BE2C (cell line): ENCODE data around the gene TMEM38A.

Source experiments
- DNase-seq: peaks from one replicate; pipeline ENCODE4 v3.0.0-alpha.2; 2020
- H3K27me3 ChIP-seq: fragments of 250-450 bp; sonication (Bioruptor Pico); 2 replicates; pipeline ENCODE4 v1.5.1; 2020; ENCODE audit warnings: mild to moderate bottlenecking
- H3K36me3 ChIP-seq: fragments of 250-450 bp; sonication (Bioruptor Pico); 2 replicates; pipeline ENCODE4 v1.5.1; 2020; ENCODE audit warnings: mild to moderate bottlenecking
- H3K4me1 ChIP-seq: fragments of 250-450 bp; sonication (Bioruptor Pico); 2 replicates; pipeline ENCODE4 v1.5.1; 2020
- H3K4me3 ChIP-seq: 2 replicates; pipeline ENCODE4 v1.5.1; 2011; ENCODE audit warnings: low read depth, low read length
- H3K9me3 ChIP-seq: fragments of 250-450 bp; sonication (Bioruptor Pico); 2 replicates; pipeline ENCODE4 v1.5.1; 2020
- TF ChIP-seq, protein P1 (sequence below): IDR thresholded peaks from 2 replicates; pipeline ENCODE4 v1.5.1; 2012; ENCODE audit warnings: mild to moderate bottlenecking, low read depth, low read length

TMEM38A gene

DNA sequence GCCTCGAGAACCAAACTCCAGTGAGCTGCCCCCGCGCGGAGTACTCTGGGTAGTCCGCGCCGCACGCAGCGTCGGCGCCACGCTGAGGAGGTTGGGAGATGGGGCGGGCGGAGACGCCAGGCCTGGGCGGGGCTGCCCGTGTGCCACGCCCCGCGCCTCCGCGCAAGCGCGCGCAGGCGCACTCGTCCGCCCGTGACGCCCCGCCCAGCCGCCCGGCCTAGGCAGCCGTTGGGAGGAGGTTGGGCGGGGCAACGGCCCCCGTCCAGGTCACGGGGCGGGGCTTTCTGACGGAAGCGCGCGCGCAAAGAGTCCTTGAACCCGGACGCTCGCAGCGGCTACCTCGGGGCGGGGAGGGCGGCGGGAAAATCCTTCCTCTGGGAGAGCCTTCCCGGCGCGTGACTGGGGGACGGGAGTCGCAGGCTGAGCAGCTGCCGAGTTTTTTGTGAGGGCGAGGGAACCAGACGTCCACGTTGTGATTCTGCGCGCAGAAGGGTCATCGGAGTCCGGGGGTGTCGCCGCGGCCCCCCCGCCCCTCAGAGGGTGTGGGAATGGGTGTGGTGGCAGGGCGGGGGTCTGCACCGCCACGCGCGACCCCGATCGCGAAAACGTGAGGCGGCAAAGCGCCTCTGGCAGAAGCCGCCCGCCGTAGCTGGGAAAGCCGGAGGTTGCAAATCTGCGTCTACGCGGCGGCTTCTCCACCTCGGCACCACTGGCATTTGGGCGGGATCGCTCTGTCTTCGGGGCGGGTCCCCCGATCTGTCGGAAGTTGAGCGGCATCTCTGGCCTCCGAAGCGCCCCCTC, 32.6 kb upstream of the TMEM38A start, which contains the start of gene MED26:
TSS of gene MED26 (minus strand) at position 22 of the 801 bp plus-strand sequence. CDS start 261 bp downstream, outside the sequence.
- peak within 1 kb of the TSS; percentile 96 for H3K4me3 ChIP-seq
- TF ChIP-seq, protein P1, sequence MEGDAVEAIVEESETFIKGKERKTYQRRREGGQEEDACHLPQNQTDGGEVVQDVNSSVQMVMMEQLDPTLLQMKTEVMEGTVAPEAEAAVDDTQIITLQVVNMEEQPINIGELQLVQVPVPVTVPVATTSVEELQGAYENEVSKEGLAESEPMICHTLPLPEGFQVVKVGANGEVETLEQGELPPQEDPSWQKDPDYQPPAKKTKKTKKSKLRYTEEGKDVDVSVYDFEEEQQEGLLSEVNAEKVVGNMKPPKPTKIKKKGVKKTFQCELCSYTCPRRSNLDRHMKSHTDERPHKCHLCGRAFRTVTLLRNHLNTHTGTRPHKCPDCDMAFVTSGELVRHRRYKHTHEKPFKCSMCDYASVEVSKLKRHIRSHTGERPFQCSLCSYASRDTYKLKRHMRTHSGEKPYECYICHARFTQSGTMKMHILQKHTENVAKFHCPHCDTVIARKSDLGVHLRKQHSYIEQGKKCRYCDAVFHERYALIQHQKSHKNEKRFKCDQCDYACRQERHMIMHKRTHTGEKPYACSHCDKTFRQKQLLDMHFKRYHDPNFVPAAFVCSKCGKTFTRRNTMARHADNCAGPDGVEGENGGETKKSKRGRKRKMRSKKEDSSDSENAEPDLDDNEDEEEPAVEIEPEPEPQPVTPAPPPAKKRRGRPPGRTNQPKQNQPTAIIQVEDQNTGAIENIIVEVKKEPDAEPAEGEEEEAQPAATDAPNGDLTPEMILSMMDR: no peak
- H3K27me3 ChIP-seq: no peaks in the 10 kb centered on the region
- no peaks in the 10 kb centered on the region; the same call in 1 of the 2 replicates for H3K4me1 ChIP-seq
- H3K36me3 ChIP-seq: peaks cover 19% of the 10 kb centered on the region
- no peaks in the 10 kb centered on the region for H3K9me3 ChIP-seq
- peak; percentile 98 for DNase-seq

DNA sequence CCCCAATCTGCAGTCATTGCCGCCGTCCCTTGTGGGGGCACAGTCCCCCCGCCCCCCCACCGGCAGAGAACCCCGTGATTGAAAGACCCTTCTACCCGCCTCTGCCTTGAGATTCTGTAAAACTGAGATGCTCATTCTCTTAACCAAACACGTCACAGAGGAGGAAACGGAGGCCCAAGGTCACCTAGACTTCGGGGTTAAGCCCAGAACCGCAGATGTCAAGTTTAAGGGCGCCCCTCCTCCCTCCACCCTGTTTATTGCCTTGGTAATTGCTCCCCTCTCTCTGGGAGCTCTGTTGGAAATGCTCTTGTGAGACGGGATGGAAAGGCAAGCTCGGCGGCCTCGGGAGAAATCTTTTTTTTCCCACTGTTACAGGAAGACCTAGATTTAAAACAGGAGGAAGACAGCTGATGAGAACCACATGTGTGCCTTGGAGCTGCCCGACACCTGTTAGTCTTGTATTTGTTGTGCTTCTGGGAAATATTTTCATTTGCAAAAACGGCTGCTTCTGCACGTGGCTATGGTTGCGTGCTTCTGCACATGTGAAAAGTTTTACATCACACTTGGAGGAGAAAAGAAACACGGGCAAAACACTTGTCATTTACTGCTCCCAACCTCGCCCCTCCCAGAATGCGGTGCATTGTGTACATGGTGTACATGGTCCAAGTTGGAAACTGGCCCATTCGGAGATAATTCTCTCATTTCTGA, 31.8 kb upstream of the TMEM38A start:
- H3K9me3 ChIP-seq: no peaks in the 10 kb centered on the region
- TF ChIP-seq, protein P1: no peak
- peaks cover 19% of the 10 kb centered on the region for H3K36me3 ChIP-seq
- no peaks in the 10 kb centered on the region for H3K27me3 ChIP-seq
- H3K4me3 ChIP-seq: peak overlapping the region; percentile 84
- peak; percentile 30 for DNase-seq
- H3K4me1 ChIP-seq: no peaks in the 10 kb centered on the region; the same call in 1 of the 2 replicates

DNA sequence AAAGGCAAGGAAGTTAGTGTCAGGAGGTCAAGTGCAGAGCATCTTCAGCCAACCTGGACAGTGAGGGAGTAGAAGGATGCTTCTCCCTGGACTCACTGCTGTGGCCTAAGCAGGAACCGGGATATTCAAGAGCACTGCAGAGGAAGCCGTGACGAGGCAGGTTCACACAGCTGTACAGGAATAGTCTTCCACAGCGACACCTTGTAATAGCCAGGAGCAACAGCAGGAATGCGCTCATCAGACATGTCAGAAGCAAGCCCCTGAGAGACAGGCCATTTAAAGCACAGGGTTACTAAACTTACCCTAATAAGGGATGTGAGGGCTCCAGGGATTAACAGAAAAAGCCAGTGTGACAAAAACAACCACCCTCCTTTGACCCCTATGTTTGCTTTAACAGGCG, 29.5 kb upstream of the TMEM38A start:
- H3K4me3 ChIP-seq: no peak overlapping the region
- H3K4me1 ChIP-seq: no peaks in the 10 kb centered on the region; the same call in 1 of the 2 replicates
- H3K27me3 ChIP-seq: no peaks in the 10 kb centered on the region
- TF ChIP-seq, protein P1: no peak
- DNase-seq: no peak
- H3K9me3 ChIP-seq: no peaks in the 10 kb centered on the region
- H3K36me3 ChIP-seq: peaks cover 19% of the 10 kb centered on the region

DNA sequence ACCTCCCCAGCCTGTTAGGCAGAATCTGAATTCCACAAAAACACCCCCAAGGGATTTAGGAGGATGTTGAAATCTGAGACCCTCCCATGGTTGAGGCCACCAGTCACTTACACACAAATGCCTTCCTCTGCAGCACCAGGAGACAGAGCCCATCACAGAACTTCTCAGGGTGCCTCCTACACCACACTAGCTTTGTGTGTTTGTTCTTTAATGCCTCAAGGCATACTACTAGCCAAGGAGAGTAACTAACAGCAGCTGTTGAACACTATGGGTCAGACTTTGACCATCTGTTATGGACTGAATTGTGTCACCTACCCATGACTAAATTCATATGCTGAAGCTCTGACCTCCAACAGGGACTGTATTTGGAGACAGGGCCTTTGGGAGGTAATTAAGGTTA, 23.4 kb upstream of the TMEM38A start:
- no peak for DNase-seq
- Histone ChIP-seq H3K9me3 (no peaks in the 10 kb centered on the region), H3K36me3 (peaks cover 43% of the 10 kb centered on the region), H3K27me3 (no peaks in the 10 kb centered on the region), H3K4me1 (no peaks in the 10 kb centered on the region), H3K4me3 (no peak overlapping the region)
- TF ChIP-seq, protein P1: no peak

DNA sequence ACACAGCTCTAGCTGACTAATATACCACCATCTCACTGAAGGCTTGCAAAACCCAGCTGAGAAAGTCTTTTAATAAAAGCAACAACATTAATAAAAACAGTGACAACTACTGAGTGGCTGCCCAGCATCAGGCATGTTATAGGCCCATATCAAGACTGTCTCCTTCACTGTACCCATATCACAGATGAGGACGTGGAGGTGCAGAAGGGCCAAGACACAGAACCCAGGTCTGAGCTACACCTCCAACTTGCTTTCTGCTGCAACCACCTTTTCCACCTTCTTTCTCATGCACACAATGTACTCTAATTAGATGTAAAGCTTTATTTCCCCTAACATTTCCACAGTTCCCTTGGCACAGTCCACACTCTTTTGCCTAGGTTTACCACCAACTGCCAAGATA, 22.3 kb upstream of the TMEM38A start:
- H3K36me3 ChIP-seq: peaks cover 48% of the 10 kb centered on the region
- H3K4me1 ChIP-seq: no peaks in the 10 kb centered on the region

More for the DNA sequence above, 22.3 kb upstream of the TMEM38A start:
- DNase-seq: no peak
- TF ChIP-seq, protein P1: no peak
- H3K27me3 ChIP-seq: no peaks in the 10 kb centered on the region
- no peak overlapping the region for H3K4me3 ChIP-seq
- no peaks in the 10 kb centered on the region for H3K9me3 ChIP-seq
